HG02571 (cell line): ENCODE measurements around the gene MRPS9.

Source experiments
- ATAC-seq: cut with Tn5 transposase; IDR thresholded peaks from one replicate; pipeline ENCODE4 v1.9.1; 2021; ENCODE audit warnings: mild to moderate bottlenecking, moderate library complexity; ENCODE audit not compliant: unreplicated experiment

MRPS9 gene

DNA sequence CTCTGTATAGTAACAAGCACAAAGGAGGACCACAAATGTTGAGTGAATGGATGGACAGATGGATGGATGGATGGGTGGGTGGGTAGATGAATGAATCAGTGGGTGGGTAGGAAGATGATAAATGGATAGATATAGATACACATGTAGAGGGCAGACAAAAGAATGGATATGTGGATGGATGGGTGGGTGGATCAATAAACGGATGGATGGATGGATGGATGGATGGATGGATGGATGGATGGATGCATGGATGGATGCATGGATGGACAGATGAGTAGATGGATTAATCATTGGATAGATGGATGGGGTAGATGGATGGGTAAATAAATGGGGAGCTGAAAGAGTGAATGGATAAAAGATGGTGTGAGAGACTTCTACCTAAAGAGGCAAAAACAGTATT lies 111.4 kb downstream of the MRPS9 start:
- ATAC-seq, result no peak
